IPS DF 6.9 (cell line): Measurements from ENCODE around the gene SF3B6.
"Not testable (repeated sequence)": the region's sequence is repeated elsewhere in the genome, so short reads cannot be mapped to it uniquely, and the experiment has no call there.

Experiments used
- DNase-seq: peaks from one replicate; pipeline ENCODE4 v3.0.0-alpha.2; 2013; ENCODE audit warnings: low read depth, low spot score
- H3K27ac ChIP-seq: one replicate; pipeline ENCODE4 v1.5.1; 2013; ENCODE audit warnings: low read length, control low read depth
- H3K27me3 ChIP-seq: 2 replicates; pipeline ENCODE4 v1.6.1; 2013; ENCODE audit warnings: mild to moderate bottlenecking, low read length; ENCODE audit not compliant: control insufficient read depth, insufficient read depth
- H3K36me3 ChIP-seq: 2 replicates; pipeline ENCODE4 v1.6.1; 2013; ENCODE audit warnings: low read length; ENCODE audit not compliant: control insufficient read depth, insufficient read depth
- H3K4me1 ChIP-seq: 2 replicates; pipeline ENCODE4 v1.6.1; 2013; ENCODE audit warnings: low read length; ENCODE audit not compliant: control insufficient read depth, insufficient read depth
- H3K4me3 ChIP-seq: 2 replicates; pipeline ENCODE4 v1.5.1; 2013; ENCODE audit warnings: mild to moderate bottlenecking, low read length
- H3K9me3 ChIP-seq: 2 replicates; pipeline ENCODE4 v1.6.1; 2013; ENCODE audit warnings: low read length, inconsistent platforms; ENCODE audit not compliant: control insufficient read depth, insufficient read depth
- WGBS: extraction: QIAGEN DNeasy Blood & Tissue Kit; methylation state at CpG from one replicate; pipeline ENCODE4 v1.1.7; 2013; ENCODE audit warnings: mixed read lengths, missing lambda C conversion rate; ENCODE audit not compliant: insufficient read length, insufficient coverage; 5-methylcytosine and 5-hydroxymethylcytosine counted together

Gene SF3B6

GRCh38 chr2:24110660-24111303 is 34.7 kb upstream of the SF3B6 start:
- Histone ChIP-seq H3K27ac (no peak overlapping the region), H3K36me3 (no peaks in the 10 kb centered on the region), H3K9me3 (no peaks in the 10 kb centered on the region), H3K4me1 (no peaks in the 10 kb centered on the region), H3K27me3 (no peaks in the 10 kb centered on the region), H3K4me3 (no peak overlapping the region)
- no peak for DNase-seq
- WGBS = no CpG with 5 or more reads among the region's 7 CpGs

GRCh38 chr2:24109431-24109830 is 33.3 kb upstream of the SF3B6 start:
- not testable (repeated sequence) for H3K4me1 ChIP-seq, H3K27ac ChIP-seq, DNase-seq, H3K4me3 ChIP-seq, H3K9me3 ChIP-seq, H3K36me3 ChIP-seq, H3K27me3 ChIP-seq
- no CpG with 5 or more reads among the region's 1 CpG for WGBS

GRCh38 chr2:24107336-24107735 is 31.2 kb upstream of the SF3B6 start:
- Histone ChIP-seq H3K4me3 (no peak overlapping the region), H3K9me3 (no peaks in the 10 kb centered on the region), H3K27ac (no peak overlapping the region), H3K4me1 (no peaks in the 10 kb centered on the region), H3K27me3 (no peaks in the 10 kb centered on the region), H3K36me3 (no peaks in the 10 kb centered on the region)
- no CpG with 5 or more reads among the region's 1 CpG for WGBS
- DNase-seq = no peak

- Histone ChIP-seq H3K4me1 (no peaks in the 10 kb centered on the region), H3K27me3 (no peaks in the 10 kb centered on the region), H3K4me3 (no peak overlapping the region), H3K27ac (no peak overlapping the region), H3K9me3 (no peaks in the 10 kb centered on the region), H3K36me3 (no peaks in the 10 kb centered on the region)
- DNase-seq = no peak
Measured at GRCh38 chr2:24106786-24107185, 30.7 kb upstream of the SF3B6 start.

DNA sequence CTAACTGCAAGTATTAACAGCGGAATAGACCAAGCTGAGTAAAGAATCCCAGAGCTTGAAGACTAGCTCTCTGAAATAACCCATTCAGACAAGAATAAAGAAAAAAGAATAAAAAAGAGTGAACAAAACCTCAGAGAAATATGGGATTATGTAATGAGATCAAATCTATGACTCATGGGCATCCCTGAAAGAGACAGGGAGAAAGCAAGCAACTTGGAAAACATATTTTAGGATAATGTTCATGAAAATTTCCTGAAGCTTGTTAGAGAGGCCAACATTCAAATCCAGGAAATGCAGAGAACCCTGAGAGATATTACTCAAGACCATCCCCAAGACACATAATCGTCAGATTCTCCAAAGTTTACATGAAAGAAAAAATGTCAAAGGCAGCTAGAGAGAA is 29.7 kb upstream of the SF3B6 start:
- H3K4me1 ChIP-seq = no peaks in the 10 kb centered on the region
- H3K27me3 ChIP-seq = no peaks in the 10 kb centered on the region
- H3K9me3 ChIP-seq = no peaks in the 10 kb centered on the region
- WGBS = no CpG with 5 or more reads among the region's 2 CpGs
- no peaks in the 10 kb centered on the region for H3K36me3 ChIP-seq
- no peak for DNase-seq
- H3K27ac ChIP-seq = no peak overlapping the region
- H3K4me3 ChIP-seq = no peak overlapping the region

GRCh38 chr2:24104906-24105305 is 28.8 kb upstream of the SF3B6 start:
- H3K4me1 ChIP-seq = no peaks in the 10 kb centered on the region
- no peaks in the 10 kb centered on the region for H3K27me3 ChIP-seq
- WGBS = no CpG with 5 or more reads among the region's 4 CpGs
- H3K9me3 ChIP-seq = no peaks in the 10 kb centered on the region
- H3K4me3 ChIP-seq = no peak overlapping the region
- H3K27ac ChIP-seq = no peak overlapping the region
- DNase-seq = no peak
- H3K36me3 ChIP-seq = no peaks in the 10 kb centered on the region

DNA sequence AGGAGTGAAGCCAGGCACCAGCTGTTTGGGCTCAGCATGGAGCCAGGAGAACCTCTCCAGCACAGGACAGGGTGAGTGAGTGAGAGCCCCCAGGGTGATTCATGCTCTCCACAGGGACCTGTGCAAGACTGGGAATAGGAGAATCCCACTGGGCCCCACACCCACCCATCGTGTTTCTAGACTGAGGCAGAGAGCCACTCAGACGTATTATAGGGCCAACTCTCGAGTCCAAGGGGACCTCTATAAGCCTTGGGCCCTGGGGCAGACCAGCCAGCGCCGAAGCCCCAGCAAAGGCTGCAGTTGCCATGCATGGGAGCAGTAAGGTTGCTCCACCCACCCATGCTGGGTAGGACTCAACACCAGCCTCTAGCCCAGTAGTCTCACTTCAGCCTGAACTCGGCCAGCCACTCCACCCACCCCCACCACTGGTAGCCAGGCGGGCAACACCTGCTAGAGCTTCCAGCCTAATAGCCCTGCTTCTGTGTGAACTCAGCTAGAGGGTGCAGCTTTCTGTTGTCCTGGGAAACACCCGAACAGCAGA is 28.1 kb upstream of the SF3B6 start:
- no CpG with 5 or more reads among the region's 8 CpGs for WGBS

GRCh38 chr2:24102677-24103076 is 26.6 kb upstream of the SF3B6 start:
- H3K27ac ChIP-seq = no peak overlapping the region
- no peaks in the 10 kb centered on the region for H3K4me1 ChIP-seq
- H3K4me3 ChIP-seq = no peak overlapping the region
- no peaks in the 10 kb centered on the region for H3K27me3 ChIP-seq
- no peaks in the 10 kb centered on the region for H3K36me3 ChIP-seq
- DNase-seq = no peak
- WGBS = no CpG with 5 or more reads among the region's 1 CpG
- H3K9me3 ChIP-seq = no peaks in the 10 kb centered on the region

More for the DNA sequence above, 28.1 kb upstream of the SF3B6 start:
- no peak overlapping the region for H3K27ac ChIP-seq
- no peaks in the 10 kb centered on the region for H3K36me3 ChIP-seq
- no peaks in the 10 kb centered on the region for H3K4me1 ChIP-seq
- no peak for DNase-seq
- no peaks in the 10 kb centered on the region for H3K9me3 ChIP-seq
- no peak overlapping the region for H3K4me3 ChIP-seq
- no peaks in the 10 kb centered on the region for H3K27me3 ChIP-seq

DNA sequence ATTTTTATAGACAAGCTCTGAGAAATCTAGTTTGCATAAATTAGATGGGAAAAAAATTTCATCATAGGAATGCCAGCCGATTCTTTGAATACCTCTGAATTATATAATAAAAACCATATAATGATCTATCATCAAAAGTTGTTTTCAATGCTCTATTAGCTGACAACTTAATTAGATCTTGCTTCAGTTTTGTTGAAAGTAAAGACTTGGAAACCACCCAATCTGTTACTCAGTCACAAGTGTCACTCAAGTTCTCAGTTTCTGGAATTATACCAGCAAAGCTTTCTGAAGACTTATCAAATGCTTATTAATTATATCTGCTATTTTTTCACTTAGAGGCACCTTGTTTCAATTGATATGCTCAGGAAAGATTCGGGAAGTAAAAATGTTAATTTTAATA is 25.9 kb upstream of the SF3B6 start:
- no peaks in the 10 kb centered on the region for H3K36me3 ChIP-seq
- WGBS = no CpG with 5 or more reads among the region's 2 CpGs
- no peak overlapping the region for H3K27ac ChIP-seq
- H3K9me3 ChIP-seq = no peaks in the 10 kb centered on the region
- no peak for DNase-seq
- no peaks in the 10 kb centered on the region for H3K4me1 ChIP-seq
- no peaks in the 10 kb centered on the region for H3K27me3 ChIP-seq
- no peak overlapping the region for H3K4me3 ChIP-seq

GRCh38 chr2:24100732-24101131 is 24.6 kb upstream of the SF3B6 start:
- H3K27ac ChIP-seq, H3K27me3 ChIP-seq, H3K36me3 ChIP-seq, H3K9me3 ChIP-seq, H3K4me1 ChIP-seq, H3K4me3 ChIP-seq, DNase-seq: not testable (repeated sequence)
- no CpG with 5 or more reads among the region's 2 CpGs for WGBS

DNA sequence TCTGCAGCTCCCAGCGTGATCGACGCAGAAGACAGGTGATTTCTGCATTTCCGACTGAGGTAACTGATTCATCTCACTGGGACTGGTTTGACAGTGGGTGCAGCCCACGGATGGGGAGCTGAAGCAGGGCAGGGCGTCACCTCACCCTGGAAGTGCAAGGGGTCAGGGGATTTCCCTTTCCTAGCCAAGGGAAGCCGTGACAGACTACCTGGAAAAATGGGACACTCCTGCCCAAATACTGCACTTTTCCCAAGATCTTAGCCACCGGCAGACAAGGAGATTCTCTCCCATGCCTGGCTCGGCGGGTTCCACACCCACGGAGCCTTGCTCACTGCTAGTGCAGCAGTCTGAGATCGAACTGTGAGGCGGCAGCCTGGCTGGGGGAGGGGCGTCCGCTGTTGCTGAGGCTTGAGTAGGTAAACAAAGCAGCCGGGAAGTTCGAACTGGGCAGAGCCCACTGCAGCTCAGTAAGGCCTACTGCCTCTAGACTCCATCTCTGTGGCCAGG is 19.1 kb upstream of the SF3B6 start:
- H3K27ac ChIP-seq, H3K36me3 ChIP-seq, H3K4me1 ChIP-seq, H3K9me3 ChIP-seq, H3K4me3 ChIP-seq, H3K27me3 ChIP-seq, DNase-seq: not testable (repeated sequence)
- no CpG with 5 or more reads among the region's 17 CpGs for WGBS
